ENCODE data around the gene BCL2A1. TPM values are rescaled to one million over a fixed set of nuclear protein-coding genes. Genes with fewer than 3 reads are reported as not detected.
"Not testable (repeated sequence)": the region's sequence is repeated elsewhere in the genome, so short reads cannot be mapped to it uniquely, and the experiment has no call there.

The BCL2A1 gene
- under 1 TPM in 2 of 4 donors, not detected in 2; 0.53 to 0.96 TPM for polyA plus RNA-seq (ENCODE audit: insufficient read length in 4 of 4)

DNA sequence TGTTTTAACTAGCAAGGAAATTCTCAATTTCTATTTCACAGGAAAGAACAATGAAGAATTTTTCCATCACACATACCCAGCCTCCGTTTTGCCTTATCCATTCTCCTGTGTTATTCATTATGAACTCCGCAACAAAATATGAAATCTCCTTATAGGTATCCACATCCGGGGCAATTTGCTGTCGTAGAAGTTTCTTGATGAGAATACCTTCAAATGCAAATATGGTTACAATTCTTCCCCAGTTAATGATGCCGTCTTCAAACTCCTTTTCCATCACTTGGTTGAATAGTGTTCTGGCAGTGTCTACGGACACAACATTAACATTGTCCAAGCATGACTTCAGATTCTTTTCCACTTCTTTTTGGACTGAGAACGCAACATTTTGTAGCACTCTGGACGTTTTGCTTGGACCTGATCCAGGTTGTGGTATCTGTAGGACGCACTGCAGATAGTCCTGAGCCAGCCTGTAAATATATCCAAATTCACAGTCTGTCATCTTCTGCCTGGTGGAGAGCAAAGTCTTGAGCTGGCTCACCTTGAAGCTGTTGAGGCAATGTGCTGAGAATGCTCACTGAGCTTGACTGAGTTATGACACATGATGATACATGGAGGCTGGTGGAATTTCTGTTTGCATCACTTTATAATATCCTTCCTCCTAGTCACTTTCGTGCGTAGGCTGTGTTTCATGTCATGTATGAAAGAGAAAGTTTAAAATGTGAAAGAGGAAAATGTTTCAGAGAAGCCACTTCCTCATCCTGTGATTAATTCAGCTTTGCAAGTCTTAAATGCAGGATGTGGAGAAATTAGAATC, at the start of gene BCL2A1:
BCL2A1 (minus strand) TSS at position 573 of the 811 bp plus-strand sequence; CDS start at position 496, 77 bp downstream.
- DNase-seq (ENCODE audit: low read depth in 4 of 4, low spot score in 2 of 4): no peak

DNA sequence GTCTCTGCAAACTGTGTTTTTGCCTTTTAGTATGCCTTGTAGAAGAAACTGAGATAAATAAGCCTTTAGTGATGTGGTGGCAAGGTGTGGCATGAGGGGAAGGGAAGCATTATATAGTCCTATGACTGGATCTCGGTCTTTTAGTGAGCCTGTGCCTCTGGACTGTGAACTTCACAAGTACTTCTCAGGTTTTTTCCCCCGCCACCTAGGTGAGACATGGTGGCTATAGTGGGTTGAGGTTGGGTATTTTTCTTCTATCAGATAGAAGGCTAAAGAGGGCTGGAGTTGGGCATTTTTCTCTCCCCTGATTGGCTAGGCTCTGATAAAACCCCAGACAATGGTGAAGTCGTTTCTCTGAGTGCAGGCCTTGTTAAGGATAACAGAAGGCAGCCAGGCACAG, 49.7 kb upstream of the BCL2A1 start:
- no peak for DNase-seq (ENCODE audit: low read depth in 4 of 4, low spot score in 2 of 4)

DNA sequence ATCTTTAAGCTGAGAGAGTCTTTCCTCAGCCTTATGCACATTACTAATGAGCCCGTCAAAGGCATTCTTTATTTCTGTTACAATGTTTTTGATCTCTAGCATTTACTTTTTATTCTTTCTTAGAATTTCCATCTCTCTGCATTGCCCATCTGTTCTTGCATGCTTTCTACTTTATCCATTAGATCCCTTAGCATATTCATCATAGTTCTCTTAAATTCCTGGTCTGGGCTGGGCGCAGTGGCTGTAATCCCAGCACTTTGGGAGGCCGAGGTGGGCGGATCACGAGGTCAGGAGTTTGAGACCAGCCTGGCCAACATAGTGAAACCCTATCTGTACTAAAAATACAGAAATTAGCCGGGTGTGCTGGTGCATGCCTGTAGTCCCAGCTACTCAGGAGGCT, 49.2 kb upstream of the BCL2A1 start:
- DNase-seq (ENCODE audit: low read depth in 4 of 4, low spot score in 2 of 4): not testable (repeated sequence)

DNA sequence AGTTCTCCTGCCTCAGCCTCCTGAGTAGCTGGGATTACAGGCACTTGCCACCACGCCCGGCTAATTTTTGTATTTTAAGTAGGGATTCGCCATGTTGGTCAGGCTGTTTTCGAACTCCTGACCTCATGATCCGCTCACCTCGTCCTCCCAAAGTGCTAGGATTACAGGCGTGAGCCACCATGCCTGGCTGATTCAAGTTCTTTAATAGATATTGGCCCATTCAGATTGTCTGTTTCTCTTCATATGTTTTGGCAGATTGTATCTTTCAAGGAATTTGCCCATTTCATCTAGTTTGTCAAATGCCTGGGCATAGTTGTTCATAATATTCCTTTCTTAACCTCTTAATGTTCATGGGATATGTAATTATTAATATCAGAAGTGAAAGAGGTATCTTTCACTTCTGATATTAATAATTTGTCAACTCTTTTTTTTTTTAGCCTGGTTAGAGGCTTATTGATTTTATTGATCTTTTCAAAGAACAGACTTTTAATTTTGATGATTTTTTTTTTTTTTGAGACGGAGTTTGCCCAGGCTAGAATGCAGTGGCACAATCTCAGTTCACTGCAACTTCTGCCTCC, 48.3 kb upstream of the BCL2A1 start:
- no peak for DNase-seq (ENCODE audit: low read depth in 4 of 4, low spot score in 2 of 4)

DNA sequence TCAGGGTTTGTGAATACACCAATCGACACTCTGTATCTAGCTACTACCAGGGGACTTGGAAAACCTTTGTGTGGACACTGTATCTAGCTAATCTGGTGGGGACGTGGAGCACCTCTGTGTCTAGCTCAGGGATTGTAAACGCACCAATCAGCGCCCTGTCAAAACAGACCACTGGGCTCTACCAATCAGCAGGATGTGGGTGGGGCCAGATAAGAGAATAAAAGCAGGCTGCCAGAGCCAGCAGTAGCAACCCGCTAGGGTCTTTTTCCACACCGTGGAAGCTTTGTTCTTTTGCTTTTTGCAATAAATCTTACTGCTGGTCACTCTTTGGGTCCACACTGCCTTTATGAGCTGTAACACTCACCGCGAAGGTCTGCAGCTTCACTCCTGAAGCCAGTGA, 46.1 kb upstream of the BCL2A1 start:
- DNase-seq (ENCODE audit: low read depth in 4 of 4, low spot score in 2 of 4): not testable (repeated sequence)

DNA sequence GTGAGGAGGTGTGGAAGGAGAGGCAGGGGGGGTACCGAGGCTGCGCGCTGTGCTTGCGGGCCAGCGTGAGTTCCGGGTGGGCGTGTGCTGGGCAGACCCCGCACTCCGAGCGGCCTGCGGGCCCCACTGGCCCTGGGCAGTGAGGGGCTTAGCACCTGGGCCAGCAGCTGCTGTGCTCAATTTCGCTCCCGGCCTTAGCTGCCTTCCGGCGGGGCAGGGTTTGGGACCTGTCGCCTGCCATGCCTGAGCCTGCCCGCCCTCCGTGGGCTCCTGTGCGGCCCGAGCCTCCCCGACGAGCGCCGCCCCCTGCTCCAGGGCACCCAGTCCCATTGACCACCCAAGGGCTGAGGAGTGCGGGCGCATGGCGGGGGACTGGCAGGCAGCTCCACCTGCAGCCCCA, 45.5 kb upstream of the BCL2A1 start:
- not testable (repeated sequence) for DNase-seq (ENCODE audit: low read depth in 4 of 4, low spot score in 2 of 4)

DNA sequence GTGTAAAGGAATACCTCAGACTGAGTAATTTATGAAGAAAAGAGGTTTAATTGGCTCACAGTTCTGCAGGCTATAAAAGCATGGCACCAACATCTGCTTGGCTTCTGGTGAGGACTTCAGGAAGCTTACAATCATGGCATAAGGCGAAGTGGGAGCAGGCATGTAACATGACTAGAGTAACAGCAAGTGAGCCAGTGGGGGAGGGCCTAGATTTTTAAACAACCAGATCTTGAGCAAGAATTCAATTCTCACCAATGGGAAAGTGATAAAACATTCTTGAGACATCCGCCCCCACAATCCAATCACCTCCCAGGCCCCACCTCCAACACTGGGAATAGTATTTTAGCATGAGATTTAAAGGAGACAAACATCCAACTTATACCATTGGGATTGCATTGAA, 44.2 kb upstream of the BCL2A1 start:
- no peak for DNase-seq (ENCODE audit: low read depth in 4 of 4, low spot score in 2 of 4)

DNA sequence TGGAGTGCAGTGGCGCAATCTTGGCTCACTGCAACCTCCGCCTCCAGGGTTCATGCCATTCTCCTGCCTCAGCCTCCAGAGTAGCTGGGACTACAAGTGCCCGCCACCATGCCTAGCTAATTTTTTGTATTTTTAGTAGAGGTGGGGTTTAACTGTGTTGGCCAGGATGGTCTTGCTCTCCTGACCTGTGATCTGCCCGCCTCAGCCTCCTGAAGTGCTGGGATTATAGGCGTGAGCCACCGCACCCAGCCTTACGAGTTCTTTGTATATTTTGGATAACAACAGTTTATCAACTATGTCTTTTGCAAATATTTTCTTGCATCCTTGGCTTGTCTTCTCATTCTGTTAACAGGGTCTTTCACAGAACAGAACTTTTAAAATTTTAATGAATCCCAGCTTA, 43.2 kb upstream of the BCL2A1 start:
- DNase-seq (ENCODE audit: low read depth in 4 of 4, low spot score in 2 of 4): not testable (repeated sequence)

DNA sequence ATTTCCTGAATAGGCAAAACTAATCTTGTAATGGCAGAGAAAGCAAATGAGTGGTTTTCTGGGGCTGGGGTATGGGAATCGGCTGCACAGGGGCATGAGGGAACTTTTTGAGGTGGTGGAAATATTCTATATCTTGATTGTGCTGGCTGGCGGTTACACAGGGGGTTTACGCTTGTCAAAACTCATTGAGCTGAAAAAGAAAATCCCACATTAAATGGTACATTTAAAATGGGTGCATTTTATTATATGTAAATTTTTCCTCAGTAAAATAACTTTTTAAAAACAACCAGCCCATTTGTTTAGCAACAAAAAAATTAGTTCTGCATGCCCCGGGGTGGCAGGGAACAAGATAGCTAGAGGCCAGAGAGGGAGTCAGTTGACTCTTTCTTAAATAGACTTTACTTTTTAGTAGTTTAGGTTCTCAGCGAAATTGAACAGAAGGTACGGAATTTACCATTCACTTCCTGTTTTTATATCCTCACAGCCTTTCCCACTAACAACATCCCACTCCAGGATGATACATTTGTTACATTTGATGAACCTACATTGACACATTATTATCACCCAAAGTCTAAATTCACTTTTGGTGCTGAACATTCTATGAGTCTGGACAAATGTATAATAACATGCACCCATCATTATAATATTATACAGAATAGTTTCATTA, 41.2 kb upstream of the BCL2A1 start:
- DNase-seq (ENCODE audit: low read depth in 4 of 4, low spot score in 2 of 4): no peak

DNA sequence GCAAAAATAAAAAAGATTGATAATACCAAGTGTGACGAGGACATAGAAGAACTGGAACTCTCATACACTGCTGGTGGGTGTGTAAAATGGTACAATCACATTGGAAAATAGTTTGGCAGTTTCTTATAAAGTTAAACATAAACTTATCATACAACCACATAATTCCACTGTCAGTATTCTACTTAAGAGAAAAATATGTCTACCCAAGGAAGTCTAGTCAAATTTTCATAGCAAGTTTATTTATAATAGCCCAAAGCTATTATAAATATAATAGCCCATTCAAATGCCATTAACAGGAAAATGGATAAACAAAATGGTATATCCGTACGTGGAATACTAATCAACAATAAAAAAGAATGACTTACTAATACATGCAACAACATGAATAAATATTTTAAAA, 40.6 kb upstream of the BCL2A1 start:
- DNase-seq (ENCODE audit: low read depth in 4 of 4, low spot score in 2 of 4): no peak

DNA sequence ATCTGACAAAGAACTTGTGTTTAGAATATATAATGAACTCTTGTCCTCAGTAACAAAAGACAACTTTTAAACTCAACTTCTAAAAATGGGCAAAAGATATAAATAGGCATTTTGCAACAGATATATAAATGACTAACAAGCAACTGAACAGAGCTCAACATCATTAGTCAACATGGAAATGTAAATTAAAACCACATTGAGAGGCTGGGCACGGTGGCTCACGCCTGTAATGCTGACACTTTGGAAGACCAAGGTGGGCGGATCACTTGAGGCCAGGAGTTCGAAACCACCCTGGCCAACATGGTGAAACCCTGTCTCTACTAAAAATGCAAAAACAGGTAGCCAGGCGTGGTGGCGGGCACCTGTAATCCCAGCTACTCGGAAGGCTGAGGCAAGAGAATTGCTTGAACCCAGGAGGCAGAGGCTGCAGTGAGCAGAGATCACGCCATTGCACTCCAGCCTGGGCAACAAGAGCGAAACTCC, 40.1 kb upstream of the BCL2A1 start:
- DNase-seq (ENCODE audit: low read depth in 4 of 4, low spot score in 2 of 4): not testable (repeated sequence)

DNA sequence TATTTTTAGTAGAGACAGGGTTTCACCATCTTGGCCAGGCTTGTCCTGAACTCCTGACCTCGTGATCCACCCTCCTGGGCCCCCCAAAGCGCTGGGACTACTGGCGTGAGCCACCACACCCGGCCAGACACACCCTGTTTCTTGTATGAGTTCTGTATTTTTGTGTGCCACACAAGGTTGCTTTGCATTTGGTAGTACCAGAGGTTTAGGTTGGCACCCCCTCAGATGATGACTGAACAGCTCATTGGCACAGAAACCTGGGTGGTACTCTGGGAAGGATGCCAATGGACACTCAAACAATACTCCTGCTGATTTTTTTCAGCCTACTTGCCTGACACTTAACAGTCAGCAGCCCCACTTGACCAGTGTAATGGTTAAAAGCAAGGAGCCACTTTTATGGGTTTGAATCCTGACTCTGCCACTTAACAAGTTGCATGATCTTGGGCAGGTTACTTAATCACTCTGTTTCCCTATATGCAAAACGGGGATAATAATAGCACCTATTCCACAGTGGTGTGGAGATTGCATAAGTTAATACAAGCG, 39.2 kb upstream of the BCL2A1 start:
- no peak for DNase-seq (ENCODE audit: low read depth in 4 of 4, low spot score in 2 of 4)

DNA sequence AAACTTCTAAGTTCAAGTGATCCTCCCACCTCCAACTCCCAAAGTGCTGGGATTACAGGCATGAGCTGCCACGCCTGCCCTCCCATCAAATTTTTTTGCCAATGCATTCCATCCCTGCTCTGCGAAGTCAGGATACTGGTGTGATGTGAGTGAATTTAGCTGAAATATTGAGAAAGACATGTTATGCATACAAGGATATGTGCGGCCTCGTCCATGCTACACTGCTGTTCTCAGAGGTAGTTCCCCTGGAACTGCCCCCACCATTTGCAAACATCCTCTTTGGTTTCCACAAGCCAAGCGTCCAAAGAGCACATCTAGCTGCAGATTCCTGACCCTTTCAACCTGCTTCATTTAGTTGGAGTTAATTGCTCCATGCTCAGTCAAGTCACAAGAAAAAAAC, 36.5 kb upstream of the BCL2A1 start:
- DNase-seq (ENCODE audit: low read depth in 4 of 4, low spot score in 2 of 4): no peak

DNA sequence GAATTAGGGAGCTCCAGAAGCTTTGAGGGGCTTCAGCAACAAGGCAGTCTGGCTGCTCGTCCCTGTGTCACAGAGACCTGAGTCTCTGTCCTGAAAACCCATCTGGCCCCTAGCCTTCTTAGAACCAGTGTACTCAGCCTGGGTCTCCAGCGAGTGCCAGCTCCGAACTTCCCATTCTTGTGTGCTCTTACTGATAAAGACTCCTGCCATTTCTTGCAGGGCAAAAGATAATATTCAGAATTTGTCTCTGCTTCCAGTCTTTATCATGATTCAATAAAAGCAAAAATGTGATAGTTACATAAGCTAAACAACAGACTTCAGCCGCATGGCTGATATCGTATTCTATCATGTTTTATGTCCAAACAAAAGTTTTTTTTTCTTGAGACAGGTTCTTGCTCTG, 36.0 kb upstream of the BCL2A1 start:
- DNase-seq (ENCODE audit: low read depth in 4 of 4, low spot score in 2 of 4): no peak

DNA sequence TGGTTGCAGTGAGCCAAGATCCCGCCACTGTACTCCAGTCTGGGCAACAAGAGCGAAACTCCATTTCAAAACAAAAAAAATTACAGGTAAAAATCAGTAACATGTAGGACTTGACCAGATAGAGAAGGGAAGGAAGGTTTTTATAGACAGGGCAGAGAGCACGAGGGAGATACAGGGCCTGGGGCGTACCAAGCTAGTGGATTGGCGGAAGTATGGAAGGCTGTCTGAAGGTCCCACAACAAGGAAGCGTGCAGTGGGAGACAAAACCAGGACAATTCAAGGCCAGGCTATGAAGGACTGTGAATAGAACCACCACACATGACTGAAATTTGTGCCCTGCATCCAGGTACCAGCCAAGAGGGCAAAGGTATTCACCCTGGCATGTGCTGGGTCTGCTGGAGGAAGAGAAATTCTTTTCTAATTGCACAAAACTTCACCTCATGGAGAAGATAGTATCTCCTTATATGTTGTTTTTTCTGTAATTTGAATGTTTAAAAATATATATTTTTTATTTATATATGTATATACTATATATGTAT, 33.0 kb upstream of the BCL2A1 start:
- no peak for DNase-seq (ENCODE audit: low read depth in 4 of 4, low spot score in 2 of 4)

DNA sequence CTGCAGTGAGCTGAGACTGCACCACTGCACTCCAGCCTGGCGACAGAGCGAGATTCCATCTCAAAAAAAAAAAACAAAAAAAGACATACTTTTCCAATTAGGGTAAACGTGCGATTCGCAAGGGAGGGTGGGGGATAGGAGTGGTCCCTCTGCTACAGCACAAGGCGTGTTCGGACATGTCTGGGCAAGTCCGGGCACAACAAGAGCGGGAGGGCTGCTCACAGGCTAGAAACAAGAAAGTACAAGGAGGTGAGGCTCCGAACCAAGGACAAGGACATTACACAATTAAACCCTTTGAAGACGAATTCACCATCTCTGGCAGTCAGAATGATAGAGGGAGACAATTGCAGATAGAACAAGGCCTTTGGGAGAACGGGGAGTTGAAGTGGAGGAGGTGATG, 32.2 kb upstream of the BCL2A1 start:
- DNase-seq (ENCODE audit: low read depth in 4 of 4, low spot score in 2 of 4): no peak

DNA sequence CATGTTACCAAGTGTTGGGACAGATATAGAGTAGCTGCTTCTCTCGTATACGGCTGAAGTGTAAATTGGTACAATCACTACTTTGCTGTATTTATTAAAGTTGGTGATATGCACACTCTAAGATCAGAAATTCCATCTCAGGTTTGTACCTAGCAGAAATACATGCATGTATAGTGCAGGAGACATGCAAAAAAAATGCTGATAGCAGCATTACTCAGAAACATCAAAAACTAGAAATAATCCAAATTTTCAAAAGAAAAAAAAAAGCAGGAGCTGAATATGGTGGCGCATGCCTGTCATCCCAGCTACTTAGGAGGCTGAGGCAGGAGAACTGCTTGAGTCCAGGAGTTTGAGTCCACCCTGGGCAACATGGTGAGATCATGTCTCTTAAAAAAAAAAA, 31.3 kb upstream of the BCL2A1 start:
- DNase-seq (ENCODE audit: low read depth in 4 of 4, low spot score in 2 of 4): no peak

DNA sequence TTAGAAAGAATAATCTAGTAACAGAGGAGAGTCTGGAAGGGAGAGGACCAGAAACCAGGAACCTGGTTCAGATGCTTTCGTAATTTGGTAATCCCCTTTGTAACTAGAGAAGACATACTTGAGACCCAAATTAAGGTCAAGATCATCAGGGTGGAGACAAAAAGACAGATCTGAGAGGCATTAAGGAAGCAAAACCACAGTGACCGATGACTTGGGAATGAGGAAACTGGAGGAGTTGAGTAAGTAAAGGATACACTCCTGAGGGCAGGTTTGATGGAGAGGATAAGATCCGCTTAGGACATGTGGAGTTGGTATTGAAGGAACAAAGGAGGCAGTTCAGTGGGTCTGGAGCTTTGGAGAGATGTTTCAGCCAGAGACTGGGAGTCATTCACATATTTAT, 23.6 kb upstream of the BCL2A1 start:
- DNase-seq (ENCODE audit: low read depth in 4 of 4, low spot score in 2 of 4): no peak

DNA sequence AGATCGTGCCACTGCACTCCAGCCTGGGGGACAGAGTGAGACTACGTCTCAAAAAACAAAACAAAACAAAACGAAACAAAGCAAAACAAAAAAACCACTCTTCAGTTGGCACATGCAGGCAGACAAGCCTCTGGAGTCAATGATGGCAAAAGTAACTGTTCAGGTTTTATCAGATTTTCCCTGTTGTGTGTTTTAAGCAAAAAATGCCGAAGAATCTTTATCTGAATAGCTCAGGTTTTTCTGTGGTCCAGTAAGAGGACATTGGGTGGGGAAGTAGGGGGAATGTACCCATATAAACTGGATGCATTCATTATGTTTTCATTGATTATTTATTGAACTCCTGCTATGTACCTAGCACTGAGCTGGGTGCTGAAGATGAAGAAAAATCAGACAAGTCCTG, 20.8 kb upstream of the BCL2A1 start:
- no peak for DNase-seq (ENCODE audit: low read depth in 4 of 4, low spot score in 2 of 4)

DNA sequence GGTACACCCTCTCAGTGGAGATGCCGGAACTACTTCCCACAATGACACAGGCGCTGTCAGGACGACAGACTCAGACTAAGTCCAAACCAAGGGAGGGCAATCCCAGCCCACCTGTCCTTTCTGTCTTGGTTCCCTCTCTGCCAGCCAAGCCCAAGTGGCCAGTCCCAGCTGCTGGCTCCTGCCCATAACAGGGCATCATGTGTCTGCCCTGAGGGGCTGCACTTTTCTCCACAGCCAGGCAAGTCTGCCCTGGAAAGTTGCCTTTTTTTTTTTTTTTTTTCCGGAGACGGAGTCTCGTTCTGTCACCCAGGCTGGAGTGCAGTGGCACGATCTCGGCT, 20.0 kb upstream of the BCL2A1 start:
- no peak for DNase-seq (ENCODE audit: low read depth in 4 of 4, low spot score in 2 of 4)

Measured in left renal cortex interstitium (tissue), 4 donors.